ENCODE measurements around the gene ZBTB45.
A peak's percentile ranks its signal among the peaks of the same experiment; 100 is the strongest.
"Not testable (repeated sequence)": the region's sequence is repeated elsewhere in the genome, so short reads cannot be mapped to it uniquely, and the experiment has no call there.

ZBTB45 gene

GRCh38 chr19:58542641-58543372 is 23.2 kb upstream of the ZBTB45 start:
- H2AK5ac ChIP-seq (ENCODE audit: low read length); H3K14ac ChIP-seq (ENCODE audit: low read length); H3K27ac ChIP-seq (ENCODE audit: low read depth, low read length); H2AFZ ChIP-seq (ENCODE audit: insufficient read depth, low read length, poor library complexity); H3K27me3 ChIP-seq (ENCODE audit: insufficient read depth, low read length); H2BK120ac ChIP-seq (ENCODE audit: insufficient read depth, low read length, poor library complexity); H2BK5ac ChIP-seq (ENCODE audit: low read depth, low read length, poor library complexity); H3K4ac ChIP-seq (ENCODE audit: low read depth, low read length); H3K9ac ChIP-seq (ENCODE audit: low read length); H3K4me2 ChIP-seq (ENCODE audit: low read length); H2BK12ac ChIP-seq (ENCODE audit: low read length); DNase-seq; H3K18ac ChIP-seq (ENCODE audit: low read length); H3K9me3 ChIP-seq (ENCODE audit: insufficient read depth, low read depth, low read length); H4K12ac ChIP-seq (ENCODE audit: low read depth, low read length); H3K4me3 ChIP-seq (ENCODE audit: low read depth, low read length): not testable (repeated sequence)
- H3K4me1 ChIP-seq (ENCODE audit: control insufficient read depth in 1 of 2, insufficient read depth in 2 of 2, low read length in 2 of 2), result peaks cover 7 to 19% of the 10 kb centered on the region in 2 experiments
- peaks cover 22% of the 10 kb centered on the region for H3K79me1 ChIP-seq (ENCODE audit: low read length)
- H3K79me2 ChIP-seq (ENCODE audit: control insufficient read depth, insufficient read depth, low read length, poor library complexity), result peaks cover 29% of the 10 kb centered on the region
- peak overlapping the region; percentile 83 for H3K23ac ChIP-seq (ENCODE audit: low read length)
- peaks cover 18 to 21% of the 10 kb centered on the region in 2 experiments for H3K36me3 ChIP-seq (ENCODE audit: control insufficient read depth in 1 of 2, insufficient read depth in 2 of 2, low read length in 2 of 2)
- no CpG with 5 or more reads among the region's 18 CpGs for WGBS (ENCODE audit: extremely low coverage, insufficient coverage, insufficient read length)
- peak overlapping the region; percentile 92 for H4K91ac ChIP-seq (ENCODE audit: low read depth, low read length)
- H4K8ac ChIP-seq (ENCODE audit: low read depth, low read length), result peak overlapping the region; percentile 84

GRCh38 chr19:58539169-58539559 is 19.6 kb upstream of the ZBTB45 start:
- H3K79me1 ChIP-seq (ENCODE audit: low read length), result peaks cover 16% of the 10 kb centered on the region
- H3K27ac ChIP-seq (ENCODE audit: low read depth, low read length); H2BK120ac ChIP-seq (ENCODE audit: insufficient read depth, low read length, poor library complexity); H3K23ac ChIP-seq (ENCODE audit: low read length); H3K79me2 ChIP-seq (ENCODE audit: control insufficient read depth, insufficient read depth, low read length, poor library complexity); H3K4me1 ChIP-seq (ENCODE audit: control insufficient read depth in 1 of 2, insufficient read depth in 2 of 2, low read length in 2 of 2); H3K4me2 ChIP-seq (ENCODE audit: low read length); H3K9me3 ChIP-seq (ENCODE audit: insufficient read depth, low read depth, low read length); H3K4me3 ChIP-seq (ENCODE audit: low read depth, low read length); H2AFZ ChIP-seq (ENCODE audit: insufficient read depth, low read length, poor library complexity); H4K8ac ChIP-seq (ENCODE audit: low read depth, low read length); H3K9ac ChIP-seq (ENCODE audit: low read length); H2BK5ac ChIP-seq (ENCODE audit: low read depth, low read length, poor library complexity); H4K12ac ChIP-seq (ENCODE audit: low read depth, low read length); H3K14ac ChIP-seq (ENCODE audit: low read length); H3K4ac ChIP-seq (ENCODE audit: low read depth, low read length); H2AK5ac ChIP-seq (ENCODE audit: low read length); H3K36me3 ChIP-seq (ENCODE audit: control insufficient read depth in 1 of 2, insufficient read depth in 2 of 2, low read length in 2 of 2); DNase-seq; H3K18ac ChIP-seq (ENCODE audit: low read length); H2BK12ac ChIP-seq (ENCODE audit: low read length); H3K27me3 ChIP-seq (ENCODE audit: insufficient read depth, low read length); H4K91ac ChIP-seq (ENCODE audit: low read depth, low read length): not testable (repeated sequence)

- no CpG with 5 or more reads among the region's 55 CpGs for WGBS (ENCODE audit: extremely low coverage, insufficient coverage, insufficient read length)
- H3K9ac ChIP-seq (ENCODE audit: low read length), result peak overlapping the region; percentile 83
- peak overlapping the region; percentile 96 for H4K12ac ChIP-seq (ENCODE audit: low read depth, low read length)
- peak overlapping the region; percentile 88 for H2BK120ac ChIP-seq (ENCODE audit: insufficient read depth, low read length, poor library complexity)
- H3K4me2 ChIP-seq (ENCODE audit: low read length), result peak overlapping the region; percentile 74
- H3K27ac ChIP-seq (ENCODE audit: low read depth, low read length), result peak overlapping the region; percentile 59
- H3K4me1 ChIP-seq (ENCODE audit: control insufficient read depth in 1 of 2, insufficient read depth in 2 of 2, low read length in 2 of 2), result peaks cover 0 to 8% of the 10 kb centered on the region in 2 experiments
- no peaks in the 10 kb centered on the region for H3K36me3 ChIP-seq (ENCODE audit: control insufficient read depth in 1 of 2, insufficient read depth in 2 of 2, low read length in 2 of 2)
- H4K91ac ChIP-seq (ENCODE audit: low read depth, low read length), result peak overlapping the region; percentile 95
- peak overlapping the region; percentile 61 for H2BK5ac ChIP-seq (ENCODE audit: low read depth, low read length, poor library complexity)
- H3K18ac ChIP-seq (ENCODE audit: low read length), result peak overlapping the region; percentile 93
- H4K8ac ChIP-seq (ENCODE audit: low read depth, low read length), result peak overlapping the region; percentile 95
- H2BK12ac ChIP-seq (ENCODE audit: low read length), result no peak overlapping the region
- peak overlapping the region; percentile 64 for H3K4me3 ChIP-seq (ENCODE audit: low read depth, low read length)
- H3K14ac ChIP-seq (ENCODE audit: low read length), result peak overlapping the region; percentile 96
- H3K27me3 ChIP-seq (ENCODE audit: insufficient read depth, low read length), result peaks cover 4% of the 10 kb centered on the region
- peak in 1 of 2 donors; percentile 40 for DNase-seq
- peak overlapping the region; percentile 81 for H2AK5ac ChIP-seq (ENCODE audit: low read length)
- peak overlapping the region; percentile 83 for H3K4ac ChIP-seq (ENCODE audit: low read depth, low read length)
- H3K23ac ChIP-seq (ENCODE audit: low read length), result no peak overlapping the region
- peak overlapping the region; percentile 92 for H2AFZ ChIP-seq (ENCODE audit: insufficient read depth, low read length, poor library complexity)
- H3K79me2 ChIP-seq (ENCODE audit: control insufficient read depth, insufficient read depth, low read length, poor library complexity), result peaks cover 3% of the 10 kb centered on the region
- H3K9me3 ChIP-seq (ENCODE audit: insufficient read depth, low read depth, low read length), result peaks cover 2% of the 10 kb centered on the region
- peaks cover 11% of the 10 kb centered on the region for H3K79me1 ChIP-seq (ENCODE audit: low read length)
These were observed 18.9 kb upstream of the ZBTB45 start for GRCh38 chr19:58538257-58539168.

- H2BK12ac ChIP-seq (ENCODE audit: low read length), result no peak overlapping the region
- H3K4me1 ChIP-seq (ENCODE audit: control insufficient read depth in 1 of 2, insufficient read depth in 2 of 2, low read length in 2 of 2), result peaks cover 0 to 6% of the 10 kb centered on the region in 2 experiments
- H3K79me1 ChIP-seq (ENCODE audit: low read length), result peaks cover 7% of the 10 kb centered on the region
- H3K23ac ChIP-seq (ENCODE audit: low read length), result no peak overlapping the region
- no peak overlapping the region for H3K4me2 ChIP-seq (ENCODE audit: low read length)
- DNase-seq, result no peak
- no peak overlapping the region for H3K14ac ChIP-seq (ENCODE audit: low read length)
- no peak overlapping the region for H2AK5ac ChIP-seq (ENCODE audit: low read length)
- H3K9ac ChIP-seq (ENCODE audit: low read length), result no peak overlapping the region
- H3K27me3 ChIP-seq (ENCODE audit: insufficient read depth, low read length), result peaks cover 4% of the 10 kb centered on the region
- H3K27ac ChIP-seq (ENCODE audit: low read depth, low read length), result no peak overlapping the region
- no peak overlapping the region for H2BK5ac ChIP-seq (ENCODE audit: low read depth, low read length, poor library complexity)
- no peak overlapping the region for H2BK120ac ChIP-seq (ENCODE audit: insufficient read depth, low read length, poor library complexity)
- H4K91ac ChIP-seq (ENCODE audit: low read depth, low read length), result no peak overlapping the region
- no peak overlapping the region for H2AFZ ChIP-seq (ENCODE audit: insufficient read depth, low read length, poor library complexity)
- no peaks in the 10 kb centered on the region for H3K36me3 ChIP-seq (ENCODE audit: control insufficient read depth in 1 of 2, insufficient read depth in 2 of 2, low read length in 2 of 2)
- WGBS (ENCODE audit: extremely low coverage, insufficient coverage, insufficient read length), result no CpG with 5 or more reads among the region's 8 CpGs
- no peak overlapping the region for H4K8ac ChIP-seq (ENCODE audit: low read depth, low read length)
- no peak overlapping the region for H3K4me3 ChIP-seq (ENCODE audit: low read depth, low read length)
- H3K9me3 ChIP-seq (ENCODE audit: insufficient read depth, low read depth, low read length), result peaks cover 2% of the 10 kb centered on the region
- no peak overlapping the region for H4K12ac ChIP-seq (ENCODE audit: low read depth, low read length)
- no peak overlapping the region for H3K4ac ChIP-seq (ENCODE audit: low read depth, low read length)
- H3K79me2 ChIP-seq (ENCODE audit: control insufficient read depth, insufficient read depth, low read length, poor library complexity), result peaks cover 3% of the 10 kb centered on the region
- H3K18ac ChIP-seq (ENCODE audit: low read length), result no peak overlapping the region
These were observed 17.5 kb upstream of the ZBTB45 start for GRCh38 chr19:58536852-58537798.

Measured in trophoblast cell (in vitro differentiated cells and primary cell).